ENCODE results near the gene CORO1C.

The CORO1C gene

GRCh38 chr12:108641446-108642268 lies 89.7 kb downstream of the CORO1C start:
- in situ Hi-C loops (cut with HindIII; ENCODE audit: low pct_unique_long_range_greater_than_20kb, low sequenced_read_pairs): no loop called here
- DNase-seq (ENCODE audit: low read depth in 1 of 2, low spot score in 1 of 2): no peak
- TF ChIP-seq JUND (IDR thresholded peaks at IDR 0.05; ENCODE audit: low read depth): no peak

GRCh38 chr12:108640802-108641445 lies 90.4 kb downstream of the CORO1C start:
- no peak for DNase-seq (ENCODE audit: low read depth in 1 of 2, low spot score in 1 of 2)
- in situ Hi-C loops (cut with HindIII; ENCODE audit: low pct_unique_long_range_greater_than_20kb, low sequenced_read_pairs): no loop called here
- TF ChIP-seq JUND (IDR thresholded peaks at IDR 0.05; ENCODE audit: low read depth): no peak

- in situ Hi-C loops (cut with HindIII; ENCODE audit: low pct_unique_long_range_greater_than_20kb, low sequenced_read_pairs): no loop called here
- DNase-seq (ENCODE audit: low read depth in 1 of 2, low spot score in 1 of 2): no peak
- TF ChIP-seq JUND (IDR thresholded peaks at IDR 0.05; ENCODE audit: low read depth): no peak
Measured at GRCh38 chr12:108638997-108639822, 92.1 kb downstream of the CORO1C start.

GRCh38 chr12:108638141-108638827 lies 93.0 kb downstream of the CORO1C start:
- no peak for TF ChIP-seq JUND (IDR thresholded peaks at IDR 0.05; ENCODE audit: low read depth)
- no peak for DNase-seq (ENCODE audit: low read depth in 1 of 2, low spot score in 1 of 2)

GRCh38 chr12:108637222-108637971 lies 93.9 kb downstream of the CORO1C start:
- DNase-seq (ENCODE audit: low read depth in 1 of 2, low spot score in 1 of 2): no peak
- in situ Hi-C loops (cut with HindIII; ENCODE audit: low pct_unique_long_range_greater_than_20kb, low sequenced_read_pairs): no loop called here
- TF ChIP-seq JUND (IDR thresholded peaks at IDR 0.05; ENCODE audit: low read depth): no peak

More at GRCh38 chr12:108638141-108638827, 93.0 kb downstream of the CORO1C start:
- in situ Hi-C loops (cut with HindIII; ENCODE audit: low pct_unique_long_range_greater_than_20kb, low sequenced_read_pairs): no loop called here

GRCh38 chr12:108635997-108636808 lies 95.1 kb downstream of the CORO1C start:
- in situ Hi-C loops (cut with HindIII; ENCODE audit: low pct_unique_long_range_greater_than_20kb, low sequenced_read_pairs): no loop called here
- no peak for TF ChIP-seq JUND (IDR thresholded peaks at IDR 0.05; ENCODE audit: low read depth)
- no peak for DNase-seq (ENCODE audit: low read depth in 1 of 2, low spot score in 1 of 2)

GRCh38 chr12:108635201-108635996 lies 95.9 kb downstream of the CORO1C start:
- no peak for DNase-seq (ENCODE audit: low read depth in 1 of 2, low spot score in 1 of 2)
- in situ Hi-C loops (cut with HindIII; ENCODE audit: low pct_unique_long_range_greater_than_20kb, low sequenced_read_pairs): no loop called here
- no peak for TF ChIP-seq JUND (IDR thresholded peaks at IDR 0.05; ENCODE audit: low read depth)

GRCh38 chr12:108634341-108634751 lies 97.0 kb downstream of the CORO1C start:
- in situ Hi-C loops (cut with HindIII; ENCODE audit: low pct_unique_long_range_greater_than_20kb, low sequenced_read_pairs): no loop called here
- no peak for DNase-seq (ENCODE audit: low read depth in 1 of 2, low spot score in 1 of 2)

GRCh38 chr12:108633534-108634248 lies 97.6 kb downstream of the CORO1C start, which contains the start of gene SELPLG:
Gene SELPLG, minus strand, starts transcription at chr12:108633894. Its CDS starts 9,587 bp downstream, at chr12:108624307.
- no peak for TF ChIP-seq JUND (IDR thresholded peaks at IDR 0.05; ENCODE audit: low read depth)
- in situ Hi-C loops (cut with HindIII; ENCODE audit: low pct_unique_long_range_greater_than_20kb, low sequenced_read_pairs): no loop called here
- no peak for DNase-seq (ENCODE audit: low read depth in 1 of 2, low spot score in 1 of 2)

More at GRCh38 chr12:108634341-108634751, 97.0 kb downstream of the CORO1C start:
- no peak for TF ChIP-seq JUND (IDR thresholded peaks at IDR 0.05; ENCODE audit: low read depth)

All from T47D (cell line).